Psoas muscle (tissue), 8 donors: ENCODE results near the gene NOTUM. TPM values are rescaled to one million over a fixed set of nuclear protein-coding genes. Genes with fewer than 3 reads are reported as not detected.
"Not testable (repeated sequence)": the region's sequence is repeated elsewhere in the genome, so short reads cannot be mapped to it uniquely, and the experiment has no call there.

Source experiments
- ATAC-seq, 4 donors: fragments of 200-7000 bp; cut with Tn5 transposase; one replicate each; pipeline ENCODE4 v1.9.1; 2020; ENCODE audit warnings: moderate library complexity in 3 of 4, mild to moderate bottlenecking in 2 of 4
- DNase-seq, 2 donors: peaks; one replicate each; pipeline ENCODE4 v3.0.0-alpha.2; 2020
- H3K27ac ChIP-seq: fragments of 200-600 bp; one replicate; pipeline ENCODE4 v1.8.0; 2022
- H3K27me3 ChIP-seq, 3 donors: fragments of 200-600 bp in 1 of 3; one replicate each; pipeline versions ENCODE4 v1.6.1 to v1.8.0; 2013 to 2022; ENCODE audit warnings: low read length in 2 of 3, mild to moderate bottlenecking in 2 of 3, moderate library complexity in 1 of 3; ENCODE audit not compliant: insufficient read depth in 3 of 3
- H3K36me3 ChIP-seq, 2 donors: fragments of 200-600 bp in 1 of 2; one replicate each; pipeline versions ENCODE4 v1.6.1 to v1.8.0; 2013 to 2022; ENCODE audit warnings: low read depth in 1 of 2, mild to moderate bottlenecking in 1 of 2, moderate library complexity in 1 of 2; ENCODE audit not compliant: insufficient read depth in 1 of 2
- H3K4me1 ChIP-seq: fragments of 200-600 bp; one replicate; pipeline ENCODE4 v1.8.0; 2022
- H3K4me3 ChIP-seq: fragments of 200-600 bp; one replicate; pipeline ENCODE4 v1.8.0; 2022; ENCODE audit warnings: mild to moderate bottlenecking
- H3K9me3 ChIP-seq: fragments of 200-600 bp; one replicate; pipeline ENCODE4 v1.8.0; 2022
- WGBS, 3 donors: extraction: QIAGEN DNeasy Blood & Tissue Kit; methylation state at CpG; one replicate each; pipeline versions ENCODE4 v1.1.6 to v1.1.7; 2013; 5-methylcytosine and 5-hydroxymethylcytosine counted together
- intact Hi-C, 2 donors: fragments of 100-400 bp; cut with DNase I; formaldehyde crosslinking; loops; one replicate each; pipeline versions ENCODE4 v1.11.0 to v1.14.2; 2022
- polyA plus RNA-seq, 3 donors: library from polyadenylated mRNA; stranded (reverse); fragments of 200-250 nt; gene quantifications; one replicate each; pipeline ENCODE4 v1.2.3, GENCODE V29; 2013
- total RNA-seq, 4 donors: library from RNA; stranded (reverse); fragmentation: NEBNext Ultra II Directional in 2 of 4; extraction: Animal tissue kit (Norgen Biotek cat#: 25700) in 2 of 4; gene quantifications; one replicate each; pipeline versions ENCODE4 v1.2.1 to v1.2.4, GENCODE V29; 2021 to 2023
- TF ChIP-seq, protein P1 (sequence below): fragments of 200-600 bp; IDR thresholded peaks from one replicate; pipeline ENCODE4 v1.8.0; 2022; ENCODE audit warnings: antibody characterized with exemption
- donor health status: healthy with polysubstance abuse.
- donor health status: DM: no; HTN: no; CAD: no; lungs with moderate emphysema.
- donor health status: Bipolar disorder and iron deficiency.
- donor health status: healthy.
- donor health status: DM: yes; HTN: yes; CAD: no.
- donor health status: DM: no; HTN: no; CAD: no.
- donor health status: DM: no; HTN: no; CAD: no.
- donor health status: DM: yes; HTN: yes; CAD: no.

Gene NOTUM
- total and polyA plus RNA-seq, 7 donors = 0.25 to 1.9 (median 0.92) TPM

DNA sequence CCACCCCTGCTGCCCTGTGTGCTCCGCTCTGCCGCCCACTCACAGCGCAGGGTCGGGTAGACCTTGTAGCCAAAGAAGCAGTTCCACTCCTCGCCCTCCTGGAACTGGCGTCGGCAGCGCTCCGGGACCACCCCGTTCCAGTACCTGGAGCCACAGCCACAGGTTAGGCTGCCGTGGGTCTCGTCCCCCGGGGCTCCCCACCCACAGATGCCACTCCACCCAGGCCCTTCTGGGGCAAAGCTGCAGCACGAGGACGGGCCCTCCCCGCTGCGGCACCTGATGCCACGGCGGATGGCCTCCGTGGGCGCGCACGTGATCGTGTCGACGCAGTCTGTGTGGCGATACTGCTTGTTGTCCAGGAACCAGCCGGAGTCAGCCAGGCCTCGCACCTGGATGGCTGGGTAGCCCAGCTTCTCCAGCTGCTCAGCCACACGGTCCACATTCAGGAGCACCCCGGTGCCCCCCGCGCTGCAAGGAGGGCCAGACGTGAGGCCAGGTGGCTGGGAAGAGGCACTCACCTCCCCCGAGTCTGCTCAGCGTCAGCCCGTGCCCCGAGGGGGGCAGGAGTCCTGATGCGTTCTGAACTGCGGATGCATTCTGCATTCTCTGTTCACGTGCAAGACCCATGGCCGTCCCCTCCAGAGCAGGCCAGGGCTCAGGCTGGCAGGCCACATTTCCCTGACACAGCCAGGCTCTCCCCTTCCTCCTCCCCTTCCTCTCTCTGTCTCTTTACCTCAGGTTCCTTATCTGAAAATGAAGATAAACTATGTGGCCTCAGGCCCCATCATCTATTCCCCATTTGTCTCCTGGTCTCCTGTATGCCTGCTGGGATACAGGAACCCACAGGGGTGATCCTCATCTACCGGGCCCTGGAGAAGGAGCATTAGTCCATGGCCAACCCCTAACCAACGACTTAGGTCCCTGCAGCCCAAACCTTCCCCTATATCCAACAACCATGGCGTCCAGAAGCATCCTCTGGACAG is 4.1 kb downstream of the NOTUM start:
- intact Hi-C loops = no loop called here
- H3K36me3 ChIP-seq = no peaks in the 10 kb centered on the region
- TF ChIP-seq, protein P1, sequence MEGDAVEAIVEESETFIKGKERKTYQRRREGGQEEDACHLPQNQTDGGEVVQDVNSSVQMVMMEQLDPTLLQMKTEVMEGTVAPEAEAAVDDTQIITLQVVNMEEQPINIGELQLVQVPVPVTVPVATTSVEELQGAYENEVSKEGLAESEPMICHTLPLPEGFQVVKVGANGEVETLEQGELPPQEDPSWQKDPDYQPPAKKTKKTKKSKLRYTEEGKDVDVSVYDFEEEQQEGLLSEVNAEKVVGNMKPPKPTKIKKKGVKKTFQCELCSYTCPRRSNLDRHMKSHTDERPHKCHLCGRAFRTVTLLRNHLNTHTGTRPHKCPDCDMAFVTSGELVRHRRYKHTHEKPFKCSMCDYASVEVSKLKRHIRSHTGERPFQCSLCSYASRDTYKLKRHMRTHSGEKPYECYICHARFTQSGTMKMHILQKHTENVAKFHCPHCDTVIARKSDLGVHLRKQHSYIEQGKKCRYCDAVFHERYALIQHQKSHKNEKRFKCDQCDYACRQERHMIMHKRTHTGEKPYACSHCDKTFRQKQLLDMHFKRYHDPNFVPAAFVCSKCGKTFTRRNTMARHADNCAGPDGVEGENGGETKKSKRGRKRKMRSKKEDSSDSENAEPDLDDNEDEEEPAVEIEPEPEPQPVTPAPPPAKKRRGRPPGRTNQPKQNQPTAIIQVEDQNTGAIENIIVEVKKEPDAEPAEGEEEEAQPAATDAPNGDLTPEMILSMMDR = no peak
- H3K9me3 ChIP-seq = no peaks in the 10 kb centered on the region
- 83 to 84% (median 84%) methylated on average over 45 of the region's 45 CpGs for WGBS, 3 donors
- H3K27ac ChIP-seq = no peak overlapping the region
- H3K4me1 ChIP-seq = peaks cover 15% of the 10 kb centered on the region
- no peak for ATAC-seq
- DNase-seq = no peak
- no peak overlapping the region for H3K4me3 ChIP-seq
- peaks cover 0 to 22% (median 3%) of the 10 kb centered on the region in 3 donors for H3K27me3 ChIP-seq

DNA sequence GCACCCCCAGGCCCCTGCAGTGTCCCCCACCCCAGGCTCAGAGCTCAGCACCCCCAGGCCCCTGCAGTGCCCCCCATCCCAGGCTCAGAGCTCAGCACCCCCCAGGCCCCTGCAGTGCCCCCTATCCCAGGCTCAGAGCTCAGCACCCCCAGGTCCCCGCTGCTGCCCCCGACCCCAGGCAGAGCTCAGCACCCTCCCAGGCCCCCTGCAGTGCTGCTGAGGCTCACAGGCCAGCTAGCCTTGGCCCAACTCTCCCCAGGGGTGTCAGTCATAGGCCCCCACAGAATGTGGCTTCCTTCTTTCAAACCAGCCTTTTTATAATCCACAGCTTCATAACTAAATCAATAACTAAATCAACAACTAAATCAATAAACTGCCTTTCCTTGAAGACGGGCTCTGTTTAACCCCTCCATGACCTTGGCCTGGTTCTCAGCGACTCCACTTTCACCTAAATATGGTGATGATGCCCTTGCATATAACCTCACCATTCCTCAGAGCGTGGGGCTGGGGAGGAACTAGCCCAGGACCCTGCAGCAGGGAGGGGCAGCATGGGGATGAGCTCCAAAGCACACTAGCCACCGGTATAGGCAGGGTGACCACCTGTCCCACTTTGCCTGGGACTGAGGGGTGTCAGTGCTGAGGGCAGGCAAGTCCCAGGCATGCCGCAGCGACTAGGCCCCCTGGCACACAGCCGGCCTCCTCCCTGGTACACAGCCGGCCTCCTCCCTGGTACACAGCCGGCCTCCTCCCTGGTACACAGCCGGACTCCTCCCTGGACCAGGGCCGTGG is 5.0 kb downstream of the NOTUM start:
- 77 to 78% (median 78%) methylated on average over 10 to 13 of the region's 13 CpGs for WGBS, 3 donors
- DNase-seq (no peak), ATAC-seq (no peak)
- TF ChIP-seq, protein P1 = no peak
- Histone ChIP-seq H3K4me3 (no peak overlapping the region), H3K27me3 (peaks cover 0 to 16% (median 3%) of the 10 kb centered on the region in 3 donors), H3K36me3 (no peaks in the 10 kb centered on the region), H3K27ac (no peak overlapping the region), H3K9me3 (no peaks in the 10 kb centered on the region), H3K4me1 (peaks cover 15% of the 10 kb centered on the region)
- intact Hi-C loops = no loop called here

DNA sequence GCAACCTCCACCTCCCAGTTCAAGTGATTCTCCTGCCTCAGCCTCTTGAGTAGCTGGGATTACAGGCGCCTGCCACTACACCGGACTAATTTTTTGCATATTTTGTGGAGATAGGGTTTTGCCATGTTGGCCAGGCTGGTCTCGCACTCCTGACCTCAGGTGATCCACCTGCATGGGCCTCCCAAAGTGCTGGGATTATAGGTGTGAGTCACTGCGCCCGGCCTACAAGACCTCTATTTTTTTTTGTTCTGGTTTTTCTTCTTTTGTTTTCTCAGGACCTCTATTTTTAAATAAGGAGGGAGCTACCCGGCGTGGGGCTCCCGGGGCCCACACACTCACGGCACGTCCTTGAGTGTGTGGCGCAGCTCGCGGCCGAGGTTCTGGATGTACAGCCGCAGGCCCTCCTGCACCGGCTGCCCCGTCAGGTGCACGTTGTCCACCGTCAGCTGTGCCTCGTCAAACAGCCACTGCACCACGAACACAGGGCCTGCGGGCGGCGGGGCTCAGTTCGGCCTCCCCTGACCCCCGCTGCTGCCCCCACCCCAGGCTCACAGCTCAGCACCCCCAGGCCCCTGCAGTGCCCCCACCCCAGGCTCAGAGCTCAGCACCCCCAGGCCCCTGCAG is 5.8 kb downstream of the NOTUM start:
- ATAC-seq (no peak), DNase-seq (no peak)
- H3K4me3 ChIP-seq = no peak overlapping the region
- no peaks in the 10 kb centered on the region for H3K9me3 ChIP-seq
- H3K36me3 ChIP-seq = no peaks in the 10 kb centered on the region
- TF ChIP-seq, protein P1 = no peak
- H3K4me1 ChIP-seq = peaks cover 12% of the 10 kb centered on the region
- no peak overlapping the region for H3K27ac ChIP-seq
- intact Hi-C loops = no loop called here
- WGBS, 3 donors = 91 to 92% (median 92%) methylated on average over 24 to 26 of the region's 26 CpGs
- H3K27me3 ChIP-seq = peaks cover 0 to 11% (median under 1%) of the 10 kb centered on the region in 3 donors

DNA sequence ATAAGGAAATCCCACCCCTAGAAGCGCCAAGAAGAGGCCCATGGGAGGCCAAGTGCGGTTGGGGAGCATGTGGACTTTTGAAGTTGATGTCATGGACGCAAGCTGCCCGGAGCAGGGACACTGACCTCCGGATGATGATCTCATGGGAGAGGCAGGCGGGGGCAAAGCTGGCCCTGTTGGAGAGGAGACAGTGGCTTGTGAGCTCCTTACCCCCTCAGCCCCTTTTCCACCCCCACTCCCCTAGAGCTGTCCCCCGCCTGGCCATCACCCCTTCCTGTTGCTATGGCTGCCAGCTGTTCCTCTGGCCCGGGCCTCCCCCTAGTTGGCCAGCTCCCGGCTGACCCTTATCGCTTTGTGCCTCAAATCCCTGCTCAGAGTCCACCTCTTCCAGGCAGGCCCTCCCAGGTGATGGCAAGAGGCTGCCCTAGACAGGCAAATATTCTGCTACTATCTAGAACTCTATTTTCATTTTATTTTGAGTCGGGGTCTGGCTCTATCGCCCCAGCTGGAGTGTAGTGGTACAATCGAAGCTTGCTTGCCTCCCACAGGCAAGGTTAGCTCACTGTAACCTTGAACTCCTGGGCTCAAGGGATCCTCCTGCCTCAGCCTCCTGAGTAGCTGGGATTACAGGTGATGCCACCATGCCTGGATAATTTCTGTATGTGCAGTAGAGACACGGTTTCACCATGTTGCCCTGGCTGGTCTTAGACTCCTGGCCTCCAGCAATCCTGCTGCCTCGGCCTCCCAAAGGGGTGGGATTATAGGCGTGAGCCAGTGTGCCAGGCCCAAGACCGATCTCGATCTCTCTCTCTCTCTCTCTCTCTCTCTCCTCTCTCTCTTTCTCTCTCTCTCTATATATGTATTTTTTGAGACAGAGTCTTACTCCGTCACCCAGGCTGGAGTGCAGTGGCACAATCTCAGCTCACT is 6.6 kb downstream of the NOTUM start:
- 73 to 74% (median 74%) methylated on average over 18 to 19 of the region's 19 CpGs for WGBS, 3 donors
- TF ChIP-seq, protein P1 = no peak
- Histone ChIP-seq H3K4me3 (no peak overlapping the region), H3K36me3 (no peaks in the 10 kb centered on the region), H3K9me3 (no peaks in the 10 kb centered on the region), H3K27me3 (peaks cover 0 to 6% (median 0%) of the 10 kb centered on the region in 3 donors), H3K27ac (no peak overlapping the region), H3K4me1 (peaks cover 7% of the 10 kb centered on the region)
- DNase-seq (no peak), ATAC-seq (no peak)
- intact Hi-C loops = no loop called here

DNA sequence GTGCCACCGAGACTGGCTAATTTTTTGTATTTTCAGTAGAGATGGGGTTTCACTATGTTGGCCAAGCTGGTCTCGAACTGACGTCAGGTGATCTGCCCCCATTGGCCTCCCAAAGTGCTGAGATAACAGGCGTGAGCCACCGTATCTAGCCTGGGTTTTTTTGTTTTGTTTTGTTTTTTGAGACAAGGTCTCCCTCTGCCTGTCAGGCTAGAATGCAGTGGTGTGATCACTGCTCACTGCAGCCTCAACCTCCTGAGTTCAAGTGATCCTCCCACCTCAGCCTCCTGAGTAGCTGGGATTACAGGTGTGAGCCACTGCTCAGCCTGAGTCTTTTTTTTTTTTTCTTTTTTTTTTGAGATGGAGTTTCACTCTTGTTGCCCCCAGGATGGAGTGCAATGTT is 7.5 kb downstream of the NOTUM start:
- DNase-seq, H3K9me3 ChIP-seq, H3K36me3 ChIP-seq, H3K4me1 ChIP-seq, H3K4me3 ChIP-seq, intact Hi-C loops, H3K27ac ChIP-seq, H3K27me3 ChIP-seq: not testable (repeated sequence)
- WGBS, 3 donors = 72 to 81% (median 73%) methylated on average over 5 of the region's 5 CpGs
- ATAC-seq = peak in 1 of 4 donors; percentile 55
